Naive B cell (primary cell): ENCODE results near the gene BNC2. TPM values are rescaled to one million over a fixed set of nuclear protein-coding genes. Genes with fewer than 3 reads are reported as not detected.
A peak's percentile ranks its signal among the peaks of the same experiment; 100 is the strongest.

Source experiments
- ATAC-seq, 2 donors: fragments of 150-1000 bp; cut with Tn5 transposase; 2 replicates each; pipeline ENCODE4 v1.10.0; 2021; ENCODE audit warnings: low read depth in 2 of 2, mild to moderate bottlenecking in 2 of 2, moderate library complexity in 2 of 2
- DNase-seq: peaks from one replicate; pipeline ENCODE4 v3.0.0; 2022
- H3K27ac Mint-ChIP-seq, 6 donors: one replicate each; pipeline ENCODE4 v1.8.0; 2020 to 2022; ENCODE audit warnings: mild to moderate bottlenecking in 6 of 6, mixed read lengths in 6 of 6, moderate library complexity in 5 of 6, inconsistent platforms in 2 of 6
- H3K27me3 Mint-ChIP-seq, 3 donors: one replicate each; pipeline ENCODE4 v1.8.0; 2021 to 2022; ENCODE audit warnings: mixed read lengths in 3 of 3, mild to moderate bottlenecking in 1 of 3
- H3K36me3 Mint-ChIP-seq, 2 donors: one replicate each; pipeline ENCODE4 v1.8.0; 2020 to 2022; ENCODE audit warnings: mixed read lengths in 2 of 2, inconsistent platforms in 1 of 2, mild to moderate bottlenecking in 1 of 2
- H3K4me1 Mint-ChIP-seq, 3 donors: one replicate each; pipeline ENCODE4 v1.8.0; 2020 to 2022; ENCODE audit warnings: mixed read lengths in 3 of 3, inconsistent platforms in 1 of 3, mild to moderate bottlenecking in 1 of 3, moderate library complexity in 1 of 3
- H3K4me3 Mint-ChIP-seq, 8 donors: one replicate each; pipeline ENCODE4 v1.8.0; 2020 to 2022; ENCODE audit warnings: mild to moderate bottlenecking in 8 of 8, mixed read lengths in 8 of 8, moderate library complexity in 8 of 8, inconsistent platforms in 2 of 8
- H3K9me3 Mint-ChIP-seq, 7 donors: one replicate each; pipeline ENCODE4 v1.8.0; 2020 to 2022; ENCODE audit warnings: mixed read lengths in 7 of 7, mild to moderate bottlenecking in 5 of 7, inconsistent platforms in 2 of 7, moderate library complexity in 1 of 7
- polyA plus RNA-seq, 6 donors: library from polyadenylated mRNA; unstranded; fragments of 300-500 nt; fragmentation: Illumina TruSeq; gene quantifications; one replicate each; pipeline ENCODE4 v1.2.3, GENCODE V29; 2021; ENCODE audit warnings: low read depth in 6 of 6

BNC2 gene
- polyA plus RNA-seq, 6 donors from 2014 or later: not detected

DNA sequence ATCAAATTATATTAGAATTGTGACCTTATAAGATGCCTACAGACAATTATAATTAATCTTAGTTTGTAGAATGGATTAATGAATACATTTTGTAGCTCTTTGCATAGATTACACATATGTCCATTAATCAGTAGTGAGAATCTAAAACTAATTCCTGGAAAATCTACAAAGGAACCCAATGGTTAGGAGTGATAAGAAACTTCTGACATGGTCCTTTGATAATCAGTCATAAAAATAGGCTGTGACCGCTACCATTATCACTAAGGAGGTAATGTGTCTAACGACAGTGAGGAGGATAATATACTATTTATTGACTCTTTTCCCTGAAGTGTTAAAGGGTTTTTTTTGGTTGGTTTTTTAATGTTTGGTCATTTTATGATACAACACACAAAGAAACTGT, 46.6 kb downstream of the BNC2 start:
- H3K9me3 Mint-ChIP-seq: peaks cover 0 to 4% (median under 1%) of the 10 kb centered on the region in 7 donors
- no peaks in the 10 kb centered on the region for H3K36me3 Mint-ChIP-seq
- no peaks in the 10 kb centered on the region for H3K4me1 Mint-ChIP-seq
- no peak overlapping the region for H3K4me3 Mint-ChIP-seq
- no peak for DNase-seq
- H3K27ac Mint-ChIP-seq: no peak overlapping the region
- H3K27me3 Mint-ChIP-seq: peaks cover 3 to 31% (median 7%) of the 10 kb centered on the region in 3 donors
- ATAC-seq: no peak

DNA sequence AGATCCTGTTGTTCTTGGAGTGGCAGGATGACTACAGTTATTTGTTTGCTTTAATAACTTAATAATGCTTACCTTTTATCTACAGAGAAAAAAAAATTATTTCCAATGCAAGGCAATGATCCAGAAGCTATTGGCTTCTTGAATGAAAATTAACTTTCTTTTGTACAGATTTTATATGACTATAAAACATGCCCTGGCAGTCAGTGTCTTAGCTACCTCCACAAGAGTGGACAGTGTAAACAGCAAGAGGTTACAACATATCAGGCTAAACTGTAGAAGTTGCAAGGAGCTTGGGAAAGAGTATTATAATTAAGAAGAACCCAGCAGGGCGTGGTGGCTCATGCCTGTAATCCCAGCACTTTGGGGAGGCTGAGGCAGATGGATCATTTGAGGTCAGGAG, 49.1 kb downstream of the BNC2 start:
- Mint-ChIP-seq H3K27ac (no peak overlapping the region), H3K36me3 (no peaks in the 10 kb centered on the region), H3K4me1 (no peaks in the 10 kb centered on the region), H3K4me3 (no peak overlapping the region), H3K27me3 (peaks cover 0 to 11% (median 0%) of the 10 kb centered on the region in 3 donors), H3K9me3 (peaks cover 0 to 4% (median 2%) of the 10 kb centered on the region in 7 donors)
- ATAC-seq (no peak), DNase-seq (no peak)

DNA sequence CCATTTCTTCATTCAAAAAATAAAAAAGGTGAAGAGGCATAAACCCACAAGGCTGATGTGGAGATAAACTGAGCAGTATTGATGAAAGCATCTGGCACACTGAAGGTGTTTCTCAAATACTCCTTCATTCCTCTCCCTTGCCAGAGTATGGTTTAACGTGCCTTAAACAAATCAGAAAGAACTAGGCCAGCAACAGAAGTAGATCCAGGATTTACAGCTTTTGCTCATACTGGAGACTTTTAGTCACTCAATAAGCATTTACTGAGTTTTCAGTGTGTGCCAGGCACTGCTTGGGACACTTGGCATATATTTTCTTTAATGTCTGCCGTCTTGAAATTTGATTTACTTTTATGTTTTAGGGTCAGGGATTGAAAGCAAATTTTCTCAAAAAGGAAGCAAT, 53.0 kb downstream of the BNC2 start:
- Mint-ChIP-seq H3K36me3 (no peaks in the 10 kb centered on the region), H3K27ac (no peak overlapping the region), H3K9me3 (peaks cover 0 to 4% (median 0%) of the 10 kb centered on the region in 7 donors), H3K27me3 (peaks cover 0 to 5% (median 0%) of the 10 kb centered on the region in 3 donors), H3K4me3 (no peak overlapping the region), H3K4me1 (no peaks in the 10 kb centered on the region)
- ATAC-seq (no peak), DNase-seq (no peak)

DNA sequence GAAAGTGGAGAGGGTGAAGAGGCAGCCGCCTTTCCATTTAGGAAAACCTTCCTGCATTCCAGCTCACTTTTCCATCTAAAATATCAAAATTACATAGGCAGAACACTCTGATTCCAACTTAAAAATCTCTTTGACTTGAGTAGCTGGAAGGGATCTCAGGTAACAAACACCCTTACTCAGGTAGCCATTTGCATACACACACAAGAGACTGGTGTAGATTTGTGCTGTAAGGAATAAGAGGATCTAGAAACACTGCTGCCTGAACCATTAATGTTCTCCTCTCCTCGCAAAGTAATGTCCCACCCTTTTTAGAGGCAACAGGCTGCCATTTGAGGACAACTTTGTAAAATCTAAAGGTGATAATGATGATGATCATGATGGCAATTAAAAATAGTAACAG, 53.5 kb downstream of the BNC2 start:
- Mint-ChIP-seq H3K4me3 (no peak overlapping the region), H3K27me3 (peaks cover 0 to 5% (median 0%) of the 10 kb centered on the region in 3 donors), H3K4me1 (no peaks in the 10 kb centered on the region), H3K27ac (no peak overlapping the region), H3K36me3 (no peaks in the 10 kb centered on the region), H3K9me3 (peaks cover 0 to 4% (median 0%) of the 10 kb centered on the region in 7 donors)
- no peak for ATAC-seq
- no peak for DNase-seq

DNA sequence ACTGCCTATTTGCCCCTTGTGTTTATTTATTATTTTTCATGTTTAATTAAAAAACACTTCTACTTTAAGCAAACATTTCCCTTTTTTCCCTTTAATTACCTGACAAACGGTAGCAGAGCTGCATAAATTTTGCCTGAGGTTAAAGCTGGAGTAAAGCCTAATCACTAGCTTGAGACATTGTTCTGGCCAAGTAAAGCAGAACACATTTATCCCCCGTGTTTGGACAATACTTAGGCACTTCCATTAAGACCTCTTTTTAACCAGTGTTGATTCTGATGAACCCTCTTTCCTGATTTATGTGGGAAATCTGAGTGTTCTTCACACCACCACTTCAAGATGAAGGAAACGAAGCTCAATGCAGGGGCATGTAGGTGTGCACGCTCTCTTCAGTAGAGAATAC, 54.5 kb downstream of the BNC2 start:
- DNase-seq: no peak
- Mint-ChIP-seq H3K27me3 (peaks cover 0 to 5% (median 0%) of the 10 kb centered on the region in 3 donors), H3K4me3 (no peak overlapping the region), H3K36me3 (no peaks in the 10 kb centered on the region), H3K4me1 (no peaks in the 10 kb centered on the region), H3K27ac (no peak overlapping the region), H3K9me3 (peaks cover 0 to 8% (median 0%) of the 10 kb centered on the region in 7 donors)
- ATAC-seq: no peak

DNA sequence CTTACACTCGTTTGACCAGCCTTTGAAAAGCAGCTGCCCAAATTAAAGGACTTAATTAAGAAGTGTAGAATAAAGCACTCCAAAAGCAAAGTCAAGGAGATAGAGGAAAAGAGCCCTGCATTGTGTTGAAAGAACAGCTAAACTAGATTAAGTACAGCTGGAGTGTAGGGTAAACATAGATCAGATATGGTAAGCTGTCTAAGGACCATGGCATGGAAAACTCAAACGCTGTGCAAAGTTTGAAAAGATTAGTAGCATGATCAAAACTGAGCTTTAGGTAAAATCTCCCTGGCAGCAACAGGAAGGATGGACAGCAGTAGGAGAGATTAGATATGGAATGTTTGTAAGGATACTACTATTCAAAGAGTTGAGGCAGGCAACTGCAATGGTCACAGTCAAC, 55.4 kb downstream of the BNC2 start:
- H3K4me1 Mint-ChIP-seq: no peaks in the 10 kb centered on the region
- H3K9me3 Mint-ChIP-seq: peaks cover 0 to 8% (median 0%) of the 10 kb centered on the region in 7 donors
- ATAC-seq: no peak
- H3K4me3 Mint-ChIP-seq: no peak overlapping the region
- H3K36me3 Mint-ChIP-seq: no peaks in the 10 kb centered on the region
- H3K27ac Mint-ChIP-seq: no peak overlapping the region
- H3K27me3 Mint-ChIP-seq: peaks cover 0 to 5% (median 0%) of the 10 kb centered on the region in 3 donors
- DNase-seq: no peak

DNA sequence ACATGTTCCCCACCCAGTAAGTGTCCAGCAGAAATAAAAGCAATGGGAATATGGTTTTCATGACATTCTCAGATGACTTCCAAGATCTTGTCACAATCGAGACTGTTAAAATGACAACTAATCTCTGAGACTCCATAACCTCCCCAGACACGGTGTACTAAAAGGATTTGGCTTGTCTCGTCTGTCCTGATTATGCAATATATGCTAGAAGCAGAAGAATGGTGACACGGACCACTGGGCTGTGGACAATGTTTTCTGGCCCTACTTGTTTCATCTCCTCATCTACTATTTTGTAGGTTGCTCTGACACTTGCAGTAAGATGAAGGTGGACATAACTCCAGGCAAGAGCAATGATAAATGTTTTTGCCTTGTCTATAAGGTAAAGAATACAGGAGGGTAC, 56.6 kb downstream of the BNC2 start:
- ATAC-seq (no peak), DNase-seq (no peak)
- peaks cover 0 to 5% (median 0%) of the 10 kb centered on the region in 3 donors for H3K27me3 Mint-ChIP-seq
- peaks cover 0 to 8% (median 0%) of the 10 kb centered on the region in 7 donors for H3K9me3 Mint-ChIP-seq
- H3K27ac Mint-ChIP-seq: no peak overlapping the region
- H3K4me3 Mint-ChIP-seq: no peak overlapping the region
- H3K4me1 Mint-ChIP-seq: no peaks in the 10 kb centered on the region
- H3K36me3 Mint-ChIP-seq: no peaks in the 10 kb centered on the region

DNA sequence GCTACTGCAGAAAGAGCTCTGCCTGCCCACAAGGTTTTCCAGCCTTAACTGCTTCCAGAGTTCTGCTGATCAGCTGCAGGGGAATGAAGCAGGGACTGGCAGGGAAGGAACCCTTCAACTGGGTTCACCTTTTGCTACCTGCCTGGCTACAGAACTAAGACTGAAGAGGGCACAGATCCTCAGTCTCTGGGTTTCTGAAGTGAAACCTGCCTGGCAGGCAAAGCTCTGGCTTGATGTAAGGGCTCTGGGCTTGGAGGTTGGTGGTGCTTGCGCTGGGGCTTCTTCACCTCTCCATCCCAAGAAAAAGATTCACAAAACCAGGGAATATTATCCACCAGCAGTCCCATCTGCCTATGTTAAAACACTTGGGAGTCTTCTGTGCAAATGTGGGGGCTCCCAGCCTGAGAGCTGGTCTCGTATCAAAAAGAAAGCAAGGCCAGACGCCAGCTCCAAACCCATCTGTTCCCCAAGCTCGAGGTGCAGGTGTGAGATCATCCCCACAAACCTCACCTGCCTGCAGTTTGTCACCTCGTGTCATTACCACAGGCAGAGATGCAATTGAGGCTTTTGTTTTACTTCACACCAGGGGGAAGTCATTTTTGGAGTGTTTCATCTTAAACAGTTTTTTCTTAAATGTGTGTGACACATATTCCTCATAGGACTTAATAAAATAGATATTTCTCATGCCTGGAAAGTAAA, 58.3 kb downstream of the BNC2 start:
- Mint-ChIP-seq H3K27ac (no peak overlapping the region), H3K27me3 (peaks cover 0 to 5% (median 0%) of the 10 kb centered on the region in 3 donors), H3K9me3 (peaks cover 0 to 8% (median 0%) of the 10 kb centered on the region in 7 donors), H3K36me3 (no peaks in the 10 kb centered on the region), H3K4me3 (no peak overlapping the region), H3K4me1 (no peaks in the 10 kb centered on the region)
- DNase-seq: no peak
- no peak for ATAC-seq

DNA sequence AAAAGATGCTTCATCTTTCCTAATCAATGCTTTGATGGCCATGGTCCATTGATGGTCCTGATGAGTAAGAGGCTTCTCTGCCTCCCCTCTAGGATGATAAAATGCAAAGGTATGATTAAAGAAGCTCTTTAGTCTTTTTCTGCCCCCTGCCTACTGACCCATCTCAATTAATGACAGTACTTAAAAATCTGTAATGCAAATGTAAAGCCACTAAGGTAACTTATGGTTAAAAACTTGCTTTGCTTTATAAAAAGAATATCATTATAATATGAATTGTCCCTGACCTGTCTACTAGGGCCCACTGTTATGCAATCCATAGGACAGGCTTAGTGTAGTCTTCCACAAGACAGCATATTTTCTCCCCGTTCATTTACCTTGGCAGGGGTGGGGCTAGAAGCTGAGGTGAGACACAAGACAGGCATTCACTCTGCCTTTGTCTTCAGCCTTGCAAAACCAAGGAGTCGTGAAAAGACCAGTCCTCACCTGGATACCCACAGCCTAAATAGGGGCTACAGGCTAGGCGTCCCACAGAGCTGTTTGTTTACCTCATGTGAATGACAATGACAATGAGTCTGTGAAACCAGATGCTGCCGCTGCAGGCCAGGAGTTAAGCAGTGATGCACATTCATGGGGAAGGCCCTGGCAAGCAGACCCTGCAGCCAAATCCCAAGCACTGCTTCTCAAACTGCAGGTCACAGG, 60.4 kb downstream of the BNC2 start:
- peaks cover 0 to under 1% (median 0%) of the 10 kb centered on the region in 3 donors for H3K27me3 Mint-ChIP-seq
- DNase-seq (no peak), ATAC-seq (no peak)
- no peaks in the 10 kb centered on the region for H3K4me1 Mint-ChIP-seq
- no peak overlapping the region for H3K4me3 Mint-ChIP-seq
- H3K27ac Mint-ChIP-seq: no peak overlapping the region
- H3K9me3 Mint-ChIP-seq: peaks cover 0 to 8% (median 0%) of the 10 kb centered on the region in 7 donors
- no peaks in the 10 kb centered on the region for H3K36me3 Mint-ChIP-seq

DNA sequence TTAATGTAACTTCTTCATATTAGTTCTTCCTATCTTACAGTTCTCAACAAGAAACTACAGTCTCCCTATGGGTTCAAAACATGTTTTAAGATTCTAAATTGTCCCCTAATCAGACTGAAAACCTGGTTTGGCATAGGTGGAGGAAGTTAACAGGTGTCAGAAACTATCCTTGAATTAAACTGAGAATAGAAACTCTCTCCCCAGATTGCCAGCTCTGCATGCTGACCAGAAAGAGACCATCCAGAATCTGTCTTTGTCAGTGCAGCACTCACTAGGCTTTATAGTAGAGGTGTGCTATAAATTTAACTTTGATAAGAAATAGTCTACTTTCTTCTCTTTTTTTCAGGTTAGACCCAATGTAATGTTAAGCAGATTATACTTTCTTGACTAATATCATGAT, 63.8 kb downstream of the BNC2 start:
- no peak for DNase-seq
- no peaks in the 10 kb centered on the region for H3K27me3 Mint-ChIP-seq
- ATAC-seq: no peak
- H3K4me1 Mint-ChIP-seq: no peaks in the 10 kb centered on the region
- no peak overlapping the region for H3K27ac Mint-ChIP-seq
- H3K9me3 Mint-ChIP-seq: peaks cover 0 to 3% (median 0%) of the 10 kb centered on the region in 7 donors
- H3K4me3 Mint-ChIP-seq: no peak overlapping the region
- no peaks in the 10 kb centered on the region for H3K36me3 Mint-ChIP-seq

DNA sequence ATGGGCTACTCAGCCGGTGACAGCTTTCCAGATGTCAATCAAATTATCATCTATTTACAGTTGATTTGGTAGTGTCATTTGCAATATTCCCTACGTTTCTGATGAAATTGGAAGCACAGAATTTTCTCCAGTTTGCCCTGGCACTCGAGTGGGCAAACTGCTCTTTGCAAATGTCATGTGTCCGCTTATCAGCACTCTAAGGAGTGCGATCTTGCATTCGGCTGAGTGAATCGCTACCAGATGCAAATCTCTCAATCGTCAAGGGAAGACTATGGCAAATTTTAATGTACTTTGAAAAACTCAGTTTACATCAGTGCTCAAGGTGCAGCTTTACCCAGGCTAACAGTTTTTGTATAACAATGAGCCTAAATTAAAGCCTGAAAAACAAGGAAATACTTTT, 66.8 kb downstream of the BNC2 start:
- Mint-ChIP-seq H3K27me3 (no peaks in the 10 kb centered on the region), H3K27ac (no peak overlapping the region), H3K9me3 (no peaks in the 10 kb centered on the region), H3K4me3 (no peak overlapping the region), H3K4me1 (no peaks in the 10 kb centered on the region), H3K36me3 (no peaks in the 10 kb centered on the region)
- DNase-seq: no peak
- ATAC-seq: no peak

DNA sequence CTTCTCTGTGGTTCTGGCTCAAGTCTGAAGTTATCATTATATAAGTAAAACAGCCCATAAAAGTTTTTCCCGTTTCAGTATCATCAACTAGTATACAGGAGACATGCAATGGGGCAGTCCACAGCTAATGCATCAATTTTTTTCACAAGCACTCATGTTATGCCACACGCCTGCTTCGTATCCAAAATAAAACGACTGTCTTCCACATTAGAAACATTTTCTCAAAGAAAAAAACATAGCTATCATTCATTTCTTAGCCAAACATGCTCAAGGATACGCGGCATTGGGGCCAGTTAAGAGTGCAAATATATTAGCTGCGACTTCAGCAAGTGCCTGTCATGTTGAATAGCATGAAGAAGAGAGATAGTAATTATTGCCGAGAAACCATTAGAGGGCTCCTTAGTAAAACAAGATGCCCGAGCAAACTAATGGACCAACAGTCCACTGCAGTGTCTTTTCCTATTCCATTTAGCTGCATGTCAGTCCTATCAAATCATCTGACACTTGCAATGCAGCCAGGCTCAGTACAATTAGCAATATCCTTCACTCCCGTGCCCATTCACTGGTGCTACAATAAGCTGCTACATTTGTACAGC, 68.5 kb downstream of the BNC2 start:
- Mint-ChIP-seq H3K4me3 (no peak overlapping the region), H3K27me3 (no peaks in the 10 kb centered on the region), H3K36me3 (no peaks in the 10 kb centered on the region), H3K4me1 (no peaks in the 10 kb centered on the region), H3K9me3 (peaks cover 0 to 3% (median 0%) of the 10 kb centered on the region in 7 donors), H3K27ac (peak overlapping the region in 1 of 6 donors; percentile 21)
- DNase-seq (no peak), ATAC-seq (no peak)

DNA sequence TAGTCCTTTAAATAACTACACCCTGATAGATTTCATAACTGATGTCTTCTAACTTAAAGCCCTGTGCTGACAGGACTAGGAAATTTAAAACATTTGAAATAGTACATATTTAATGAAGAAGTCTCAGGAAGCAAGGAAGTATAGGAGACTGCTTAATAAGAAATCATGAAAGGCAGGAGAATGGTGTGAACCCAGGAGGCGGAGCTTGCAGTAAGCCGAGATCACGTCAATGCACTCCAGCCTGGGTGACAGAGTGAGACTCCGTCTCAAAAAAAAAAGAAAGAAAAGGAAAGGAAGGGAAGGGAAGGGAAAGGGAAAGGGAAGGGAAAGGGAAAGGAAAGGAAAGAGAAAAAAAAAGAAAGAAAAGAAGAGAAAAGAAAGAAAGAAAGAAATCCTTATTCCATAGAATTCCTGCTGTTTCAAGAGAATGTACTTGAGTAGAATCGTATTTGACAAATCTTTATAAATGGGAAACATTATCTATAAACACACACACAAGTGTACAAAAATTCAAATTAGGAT, 74.1 kb downstream of the BNC2 start:
- no peaks in the 10 kb centered on the region for H3K27me3 Mint-ChIP-seq
- ATAC-seq (no peak), DNase-seq (no peak)
- H3K36me3 Mint-ChIP-seq: no peaks in the 10 kb centered on the region
- peaks cover 0 to 8% (median 2%) of the 10 kb centered on the region in 7 donors for H3K9me3 Mint-ChIP-seq
- H3K4me3 Mint-ChIP-seq: no peak overlapping the region
- H3K4me1 Mint-ChIP-seq: no peaks in the 10 kb centered on the region
- H3K27ac Mint-ChIP-seq: no peak overlapping the region
